Stimulated activated CD4-positive, alpha-beta T cell treated with anti-CD3 and anti-CD28 coated beads, Interleukin-1b, Interleukin-23, amount 100 ng/mL, for 24 hours (primary cell): ENCODE measurements around the gene KRTAP4-12.
"Not testable (repeated sequence)": the region's sequence is repeated elsewhere in the genome, so short reads cannot be mapped to it uniquely, and the experiment has no call there.

Experiments used
- DNase-seq, 4 experiments: peaks; one replicate each; pipeline ENCODE4 v3.0.0-alpha.2; 2020; ENCODE audit warnings: low read depth in 4 of 4, low spot score in 1 of 4

Gene KRTAP4-12

DNA sequence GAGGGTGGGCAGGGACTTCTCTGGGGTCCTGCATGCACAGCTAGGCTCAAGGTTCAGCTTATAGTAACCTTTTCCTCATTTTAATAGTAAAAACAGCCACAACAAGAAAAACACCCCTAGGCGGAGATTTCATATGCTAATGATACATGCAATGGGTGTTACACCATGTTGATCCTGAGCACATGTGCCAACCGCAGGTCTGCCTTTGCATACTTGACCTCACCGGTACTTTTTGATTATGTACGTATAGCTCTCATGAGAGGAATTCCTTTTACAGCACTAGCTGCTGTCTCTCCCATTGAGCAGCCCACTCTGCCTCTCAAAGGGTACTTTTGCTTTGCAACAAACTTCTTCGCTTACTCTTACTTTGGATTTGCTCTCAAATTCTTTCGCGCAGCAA lies 27.9 kb downstream of the KRTAP4-12 start:
- no peak for DNase-seq

GRCh38 chr17:41088760-41089352 lies 35.1 kb downstream of the KRTAP4-12 start:
- not testable (repeated sequence) for DNase-seq

GRCh38 chr17:41084100-41084856 lies 39.7 kb downstream of the KRTAP4-12 start, which contains the start of gene KRTAP4-7:
Gene KRTAP4-7 (plus strand): TSS chr17:41084150. CDS start chr17:41084207, 57 bp downstream.
- not testable (repeated sequence) for DNase-seq

DNA sequence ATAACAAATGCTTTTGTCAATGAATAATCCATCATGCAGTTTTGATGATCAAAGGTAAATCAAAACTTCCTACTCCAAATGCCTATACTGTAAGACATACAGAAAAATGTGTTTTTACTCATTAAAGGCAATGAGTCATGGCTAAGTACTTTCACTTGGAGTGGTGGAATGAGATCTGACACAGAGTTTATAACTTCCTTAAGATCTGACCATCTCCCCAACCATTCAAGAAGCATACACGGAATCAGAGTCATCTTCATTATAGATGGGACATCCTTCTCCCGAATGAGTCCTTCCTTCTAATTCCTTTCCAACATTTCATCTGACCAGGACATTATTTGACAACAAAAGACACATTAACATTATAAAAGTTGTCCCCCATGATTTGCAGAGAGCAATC lies 40.6 kb downstream of the KRTAP4-12 start:
- not testable (repeated sequence) for DNase-seq

DNA sequence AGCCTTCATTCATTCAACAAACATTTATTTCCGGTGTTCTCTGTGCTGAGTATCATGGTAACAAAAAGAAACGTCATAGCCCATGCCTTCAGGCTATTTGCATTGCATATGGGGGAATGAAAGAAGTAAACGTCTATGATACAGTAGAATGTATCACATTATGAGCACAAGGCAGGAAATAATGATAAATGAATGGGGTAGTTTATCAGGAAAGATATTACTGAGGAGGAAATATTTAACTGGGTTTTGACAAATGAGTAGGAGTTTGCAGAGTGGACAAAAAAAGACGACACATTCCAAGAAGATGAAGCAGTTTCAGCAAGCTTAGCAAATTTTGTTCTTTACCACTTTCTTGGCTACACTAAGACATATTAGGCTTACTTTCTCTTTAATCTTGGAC lies 41.4 kb downstream of the KRTAP4-12 start:
- DNase-seq: no peak

DNA sequence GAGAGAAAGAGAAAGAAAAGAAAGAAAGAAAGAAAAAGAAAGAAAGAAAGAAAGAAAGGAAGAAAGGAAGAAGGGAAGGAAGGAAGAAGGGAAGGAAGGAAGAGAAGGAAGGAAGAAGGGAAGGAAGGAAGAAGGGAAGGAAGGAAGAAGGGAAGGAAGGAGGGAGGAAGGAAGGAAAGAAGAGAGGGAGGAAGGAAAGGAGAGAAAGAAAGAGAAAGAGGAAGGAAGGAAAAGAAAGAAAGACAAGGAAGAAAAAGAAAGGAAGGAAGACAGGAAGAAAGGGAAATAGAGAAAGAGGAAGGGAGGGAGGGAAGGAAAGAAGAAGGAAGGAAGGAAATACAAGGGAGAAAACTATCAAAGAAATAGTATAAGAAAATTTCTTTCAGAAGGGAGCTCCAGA lies 47.2 kb downstream of the KRTAP4-12 start:
- no peak for DNase-seq

DNA sequence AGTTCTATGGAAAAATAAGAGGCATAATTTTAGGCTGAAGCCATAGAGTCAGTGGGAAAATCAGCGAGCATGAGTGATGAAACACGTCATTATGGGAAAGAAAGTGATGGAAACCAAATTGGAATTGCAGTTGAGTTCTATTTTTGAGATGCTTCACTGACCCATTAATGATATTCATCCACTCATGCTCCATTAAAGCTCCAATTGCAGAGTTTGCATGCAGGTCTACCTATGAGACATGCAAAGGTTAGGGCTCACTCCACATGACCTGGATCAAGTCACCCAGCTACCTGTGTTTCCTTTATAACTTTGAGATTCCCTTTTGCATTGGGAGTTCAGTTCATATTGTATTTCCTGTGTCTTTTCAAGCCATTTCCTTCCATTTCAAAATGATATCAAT lies 50.3 kb downstream of the KRTAP4-12 start:
- DNase-seq: no peak
